H9 (cell line): ENCODE measurements around the gene ITPKA. TPM values are rescaled to one million over a fixed set of nuclear protein-coding genes. Genes with fewer than 3 reads are reported as not detected.

ENCODE experiments used
- DNase-seq: peaks from one replicate; pipeline ENCODE4 v3.0.0-alpha.2; 2017
- H2AFZ ChIP-seq: one replicate; pipeline ENCODE4 v1.6.1; 2013; ENCODE audit warnings: mild to moderate bottlenecking, low read length, control low read depth, moderate library complexity
- H2AK5ac ChIP-seq: 2 replicates; pipeline ENCODE4 v1.6.1; 2013; ENCODE audit warnings: low read length, control low read depth, mixed read lengths; ENCODE audit not compliant: insufficient read length
- H2BK120ac ChIP-seq: one replicate; pipeline ENCODE4 v1.6.1; 2013; ENCODE audit warnings: low read depth, mild to moderate bottlenecking, low read length, control low read depth, inconsistent platforms; ENCODE audit not compliant: poor library complexity, severe bottlenecking
- H2BK12ac ChIP-seq: 2 replicates; pipeline ENCODE4 v1.6.1; 2013; ENCODE audit warnings: low read length, control low read depth, mixed read lengths, low read depth; ENCODE audit not compliant: insufficient read length
- H2BK15ac ChIP-seq: 2 replicates; pipeline ENCODE4 v1.6.1; 2013; ENCODE audit warnings: low read depth, low read length, control low read depth
- H2BK20ac ChIP-seq: one replicate; pipeline ENCODE4 v1.6.1; 2013; ENCODE audit warnings: low read depth, mild to moderate bottlenecking, low read length, control low read depth, inconsistent platforms; ENCODE audit not compliant: poor library complexity, severe bottlenecking
- H2BK5ac ChIP-seq: 2 replicates; pipeline ENCODE4 v1.6.1; 2013; ENCODE audit warnings: low read length, control low read depth, mixed read lengths; ENCODE audit not compliant: insufficient read length
- H3K14ac ChIP-seq: 2 replicates; pipeline ENCODE4 v1.6.1; 2013; ENCODE audit warnings: low read length, control low read depth; ENCODE audit not compliant: insufficient read depth
- H3K18ac ChIP-seq: 2 replicates; pipeline ENCODE4 v1.6.1; 2013; ENCODE audit warnings: low read depth, mild to moderate bottlenecking, mixed read lengths, low read length, control low read depth; ENCODE audit not compliant: insufficient read length
- H3K23ac ChIP-seq: 2 replicates; pipeline ENCODE4 v1.6.1; 2013; ENCODE audit warnings: low read length, control low read depth, mixed read lengths, low read depth; ENCODE audit not compliant: insufficient read length
- H3K23me2 ChIP-seq: 2 replicates; pipeline ENCODE4 v1.6.1; 2013; ENCODE audit warnings: low read depth, mild to moderate bottlenecking, mixed read lengths, low read length, control low read depth; ENCODE audit not compliant: insufficient read length, poor library complexity, severe bottlenecking
- H3K27ac ChIP-seq: 2 replicates; pipeline ENCODE4 v1.5.1; 2013; ENCODE audit warnings: low read length, control low read depth, mixed read lengths, low read depth; ENCODE audit not compliant: insufficient read length
- H3K27me3 ChIP-seq: 2 replicates; pipeline ENCODE4 v1.6.1; 2013; ENCODE audit warnings: low read length, control low read depth, inconsistent platforms; ENCODE audit not compliant: insufficient read depth
- H3K4ac ChIP-seq: 2 replicates; pipeline ENCODE4 v1.6.1; 2013; ENCODE audit warnings: low read depth, mild to moderate bottlenecking, control low read depth, inconsistent platforms, low read length, moderate library complexity
- H3K4me1 ChIP-seq: 2 replicates; pipeline ENCODE4 v1.6.1; 2013; ENCODE audit warnings: low read length, control low read depth, inconsistent platforms; ENCODE audit not compliant: insufficient read depth
- H3K4me2 ChIP-seq: 2 replicates; pipeline ENCODE4 v1.6.1; 2013; ENCODE audit warnings: low read length, control low read depth, mixed read lengths; ENCODE audit not compliant: insufficient read length, insufficient read depth
- H3K56ac ChIP-seq: 2 replicates; pipeline ENCODE4 v1.6.1; 2013; ENCODE audit warnings: low read depth, mild to moderate bottlenecking, mixed read lengths, low read length, control low read depth; ENCODE audit not compliant: insufficient read length
- H3K79me1 ChIP-seq: 2 replicates; pipeline ENCODE4 v1.6.1; 2013; ENCODE audit warnings: low read depth, mild to moderate bottlenecking, moderate library complexity, low read length, control low read depth, inconsistent platforms; ENCODE audit not compliant: insufficient read depth, poor library complexity, severe bottlenecking
- H3K79me2 ChIP-seq: 2 replicates; pipeline ENCODE4 v1.6.1; 2013; ENCODE audit warnings: low read length, control low read depth, inconsistent platforms; ENCODE audit not compliant: insufficient read depth
- H3K9ac ChIP-seq: 2 replicates; pipeline ENCODE4 v1.6.1; 2013; ENCODE audit warnings: low read length, control low read depth, mixed read lengths; ENCODE audit not compliant: insufficient read length; ENCODE audit errors: extremely low read depth
- H3K9me3 ChIP-seq: one replicate; pipeline ENCODE4 v1.6.1; 2013; ENCODE audit warnings: low read depth, low read length, inconsistent platforms; ENCODE audit not compliant: control insufficient read depth
- H3T11ph ChIP-seq: one replicate; pipeline ENCODE4 v1.6.1; 2013; ENCODE audit warnings: mild to moderate bottlenecking, low read length, control low read depth, inconsistent platforms
- H4K20me1 ChIP-seq: one replicate; pipeline ENCODE4 v1.6.1; 2013; ENCODE audit not compliant: control insufficient read depth, insufficient read length, insufficient read depth
- H4K5ac ChIP-seq: 2 replicates; pipeline ENCODE4 v1.6.1; 2013; ENCODE audit warnings: low read depth, mild to moderate bottlenecking, mixed read lengths, low read length, control low read depth; ENCODE audit not compliant: insufficient read length
- H4K8ac ChIP-seq: replicated peaks from 2 replicates; pipeline ENCODE4 v1.6.1; 2013; ENCODE audit warnings: low read length, control low read depth, mixed read lengths, low read depth; ENCODE audit not compliant: insufficient read length
- H4K91ac ChIP-seq: 2 replicates; pipeline ENCODE4 v1.6.1; 2013; ENCODE audit warnings: low read depth, mild to moderate bottlenecking, moderate library complexity, mixed read lengths, low read length, control low read depth; ENCODE audit not compliant: insufficient read length
- H3K27ac Mint-ChIP-seq, 3 experiments: 2 replicates in 2 of 3; 3 replicates in 1 of 3; pipeline ENCODE4 v1.8.0; 2020 to 2021; ENCODE audit warnings: mixed read lengths in 3 of 3, mild to moderate bottlenecking in 1 of 3, moderate library complexity in 1 of 3
- H3K27me3 Mint-ChIP-seq: 2 replicates; pipeline ENCODE4 v1.8.0; 2021; ENCODE audit warnings: low read depth, mild to moderate bottlenecking, moderate library complexity, mixed read lengths
- H3K36me3 Mint-ChIP-seq, 3 experiments: 2 replicates in 2 of 3; 3 replicates in 1 of 3; pipeline ENCODE4 v1.8.0; 2020 to 2021; ENCODE audit warnings: low read depth in 3 of 3, mixed read lengths in 3 of 3; ENCODE audit not compliant: insufficient read depth in 1 of 3
- H3K4me1 Mint-ChIP-seq, 2 experiments: 2 replicates each; pipeline ENCODE4 v1.8.0; 2020; ENCODE audit warnings: mixed read lengths in 2 of 2
- H3K4me3 Mint-ChIP-seq, 2 experiments: 2 replicates in 1 of 2; 3 replicates in 1 of 2; pipeline ENCODE4 v1.8.0; 2020 to 2021; ENCODE audit warnings: mild to moderate bottlenecking in 2 of 2, mixed read lengths in 2 of 2, moderate library complexity in 1 of 2
- H3K9me3 Mint-ChIP-seq, 2 experiments: 2 replicates in 1 of 2; 3 replicates in 1 of 2; pipeline ENCODE4 v1.8.0; 2020; ENCODE audit warnings: mild to moderate bottlenecking in 2 of 2, mixed read lengths in 2 of 2, moderate library complexity in 1 of 2
- WGBS: extraction: QIAGEN DNeasy Blood & Tissue Kit; methylation state at CpG from one replicate; pipeline ENCODE4 v1.1.7; 2013; ENCODE audit warnings: missing lambda C conversion rate, low lambda C conversion rate, mixed read lengths; ENCODE audit not compliant: insufficient read length; ENCODE audit errors: extremely low coverage; 5-methylcytosine and 5-hydroxymethylcytosine counted together
- total RNA-seq: library from RNA; stranded (reverse); gene quantifications from 2 replicates; pipeline ENCODE4 v1.2.1, GENCODE V29; 2021
- TF ChIP-seq, protein P1 (sequence below): fragments of 200-600 bp; sonication (generic); conservative IDR thresholded peaks from 3 replicates; pipeline ENCODE4 v1.8.0; 2021; ENCODE audit warnings: antibody characterized with exemption, mild to moderate bottlenecking

ITPKA gene
- total RNA-seq, 1 experiment from 2014 or later, result 0.77 TPM

DNA sequence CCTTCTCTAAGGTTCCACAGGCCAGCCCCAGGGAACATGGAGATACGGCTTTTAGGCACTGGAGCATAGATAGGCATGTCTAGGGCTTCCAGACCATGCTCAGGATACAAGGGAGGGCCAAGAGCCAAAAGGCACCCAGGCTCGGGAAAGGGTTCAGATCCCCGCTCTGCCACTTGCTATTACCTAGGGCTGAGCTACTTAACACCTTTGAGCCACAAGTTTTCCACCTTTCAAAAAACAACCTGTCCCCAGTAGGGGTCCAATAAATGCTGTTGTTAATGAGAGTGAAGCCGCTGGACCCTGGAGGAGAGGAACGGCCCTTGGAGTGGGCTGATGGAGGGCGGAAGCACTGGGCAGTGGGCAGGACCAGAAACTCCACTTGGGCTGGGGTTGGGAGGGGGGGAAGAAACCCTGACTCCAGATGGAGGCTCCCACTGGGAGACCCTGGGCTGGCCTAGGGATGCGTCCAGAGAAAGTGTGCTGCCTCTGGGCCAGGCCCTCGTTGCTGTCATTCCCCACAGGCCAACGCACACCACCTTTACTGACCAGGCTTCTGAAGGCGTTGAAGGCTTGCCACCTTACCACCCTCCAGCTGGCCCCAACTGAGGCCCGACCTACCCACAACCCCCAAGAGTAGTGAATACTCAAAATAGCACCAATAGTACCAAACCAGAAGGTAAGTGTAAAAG lies 8.6 kb upstream of the ITPKA start:
- no peaks in the 10 kb centered on the region for H3K79me1 ChIP-seq
- no peak overlapping the region for H3K14ac ChIP-seq
- H3K23ac ChIP-seq, result no peak overlapping the region
- TF ChIP-seq, protein P1, sequence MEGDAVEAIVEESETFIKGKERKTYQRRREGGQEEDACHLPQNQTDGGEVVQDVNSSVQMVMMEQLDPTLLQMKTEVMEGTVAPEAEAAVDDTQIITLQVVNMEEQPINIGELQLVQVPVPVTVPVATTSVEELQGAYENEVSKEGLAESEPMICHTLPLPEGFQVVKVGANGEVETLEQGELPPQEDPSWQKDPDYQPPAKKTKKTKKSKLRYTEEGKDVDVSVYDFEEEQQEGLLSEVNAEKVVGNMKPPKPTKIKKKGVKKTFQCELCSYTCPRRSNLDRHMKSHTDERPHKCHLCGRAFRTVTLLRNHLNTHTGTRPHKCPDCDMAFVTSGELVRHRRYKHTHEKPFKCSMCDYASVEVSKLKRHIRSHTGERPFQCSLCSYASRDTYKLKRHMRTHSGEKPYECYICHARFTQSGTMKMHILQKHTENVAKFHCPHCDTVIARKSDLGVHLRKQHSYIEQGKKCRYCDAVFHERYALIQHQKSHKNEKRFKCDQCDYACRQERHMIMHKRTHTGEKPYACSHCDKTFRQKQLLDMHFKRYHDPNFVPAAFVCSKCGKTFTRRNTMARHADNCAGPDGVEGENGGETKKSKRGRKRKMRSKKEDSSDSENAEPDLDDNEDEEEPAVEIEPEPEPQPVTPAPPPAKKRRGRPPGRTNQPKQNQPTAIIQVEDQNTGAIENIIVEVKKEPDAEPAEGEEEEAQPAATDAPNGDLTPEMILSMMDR, result no peak
- H3K9ac ChIP-seq, result no peak overlapping the region
- Mint-ChIP-seq H3K9me3 (no peaks in the 10 kb centered on the region), H3K4me1 (no peaks in the 10 kb centered on the region), H3K27ac (peak overlapping the region in 1 of 3 experiments; percentile 74; a peak in 2 of 7 replicates), H3K27me3 (peaks cover 10% of the 10 kb centered on the region), H3K36me3 (peaks cover 17 to 33% (median 19%) of the 10 kb centered on the region in 3 experiments; a peak in 6 of 7 replicates), H3K4me3 (no peak overlapping the region)
- H4K20me1 ChIP-seq, result no peaks in the 10 kb centered on the region
- H2BK12ac ChIP-seq, result no peak overlapping the region
- no peak overlapping the region for H4K8ac ChIP-seq
- H3K79me2 ChIP-seq, result no peaks in the 10 kb centered on the region
- no peak overlapping the region for H2AK5ac ChIP-seq
- WGBS, result no CpG with 5 or more reads among the region's 11 CpGs
- no peak overlapping the region for H2BK5ac ChIP-seq
- no peak overlapping the region for H4K5ac ChIP-seq
- H3K27ac ChIP-seq, result no peak overlapping the region
- no peak overlapping the region for H4K91ac ChIP-seq
- H3K4me2 ChIP-seq, result no peak overlapping the region
- H3K27me3 ChIP-seq, result no peaks in the 10 kb centered on the region
- no peak overlapping the region for H3K4ac ChIP-seq
- H2BK20ac ChIP-seq, result no peak overlapping the region
- H2BK15ac ChIP-seq, result no peak overlapping the region
- H3K4me1 ChIP-seq, result no peaks in the 10 kb centered on the region
- H3K18ac ChIP-seq, result no peak overlapping the region
- H3K23me2 ChIP-seq, result no peaks in the 10 kb centered on the region
- H2BK120ac ChIP-seq, result no peak overlapping the region
- no peak overlapping the region for H3T11ph ChIP-seq
- no peaks in the 10 kb centered on the region for H3K9me3 ChIP-seq
- no peak for DNase-seq
- no peak overlapping the region for H3K56ac ChIP-seq
- no peak overlapping the region for H2AFZ ChIP-seq
